Esophagus squamous epithelium (tissue), 5 donors: ENCODE results near the gene RWDD1. TPM values are rescaled to one million over a fixed set of nuclear protein-coding genes. Genes with fewer than 3 reads are reported as not detected.

Experiments
- DNase-seq: peaks from one replicate; lab custom pipeline; 2025; lab: John Stamatoyannopoulos, UW
- H3K27ac ChIP-seq, 4 donors: fragments of 200-600 bp; sonication (generic); one replicate each; pipeline ENCODE4 v1.5.1; 2016 to 2019; ENCODE audit warnings: mild to moderate bottlenecking in 1 of 4
- H3K27me3 ChIP-seq, 4 donors: fragments of 200-600 bp; sonication (generic); 1 replicate in 3 of 4; 2 replicates in 1 of 4; pipeline versions ENCODE4 v1.5.1 to v1.6.0; 2017 to 2021; ENCODE audit warnings: antibody characterized with exemption in 1 of 4
- H3K36me3 ChIP-seq, 3 donors: fragments of 200-600 bp; sonication (generic); one replicate each; pipeline ENCODE4 v1.5.1; 2016 to 2019
- H3K4me1 ChIP-seq, 3 donors: fragments of 200-600 bp; sonication (generic); one replicate each; pipeline ENCODE4 v1.5.1; 2017 to 2019
- H3K4me3 ChIP-seq, 4 donors: fragments of 200-600 bp; sonication (generic); 1 replicate in 3 of 4; 2 replicates in 1 of 4; pipeline ENCODE4 v1.5.1; 2016 to 2019; ENCODE audit warnings: mild to moderate bottlenecking in 2 of 4, moderate library complexity in 1 of 4
- H3K9me3 ChIP-seq, 3 donors: fragments of 200-600 bp; sonication (generic); one replicate each; pipeline ENCODE4 v1.5.1; 2016 to 2019
- CTCF ChIP-seq, 6 experiments: fragments of 450-650 bp in 4 of 6; fragments of 200-600 bp in 2 of 6; sonication (generic) in 2 of 6; IDR thresholded peaks; one replicate each; pipeline ENCODE4 v1.5.1; 2016 to 2019; ENCODE audit warnings: antibody characterized with exemption in 6 of 6, mild to moderate bottlenecking in 4 of 6, moderate library complexity in 4 of 6
- POLR2A ChIP-seq, 4 donors: fragments of 450-650 bp; IDR thresholded peaks; one replicate each; pipeline ENCODE4 v1.6.1; 2017; ENCODE audit warnings: antibody characterized with exemption in 4 of 4, mild to moderate bottlenecking in 4 of 4, moderate library complexity in 3 of 4
- WGBS, 2 donors: methylation state at CpG; one replicate each; pipeline ENCODE4 v1.1.5; 2018; 5-methylcytosine and 5-hydroxymethylcytosine counted together
- intact Hi-C: fragments of 100-400 bp; cut with DNase I; formaldehyde crosslinking; loops from one replicate; pipeline ENCODE4 v1.15.0; 2022
- total RNA-seq, 4 donors: library from RNA; depleted of rRNA; stranded (reverse); fragments of >200 nt; gene quantifications; one replicate each; pipeline ENCODE4 v1.1.0, GENCODE V29; 2016
- donor health status: DM: yes; HTN: yes; CAD: no.

The RWDD1 gene
- total RNA-seq, 4 donors from 2014 or later: 13.4 to 44.3 (median 29.9) TPM

GRCh38 chr6:116568821-116569755, 2.2 kb upstream of the RWDD1 start:
- peaks cover 17 to 53% (median 19%) of the 10 kb centered on the region in 3 donors for H3K4me1 ChIP-seq
- 53% methylated on average over 7 of the region's 7 CpGs for WGBS, 2 donors
- DNase-seq: no peak
- TF ChIP-seq CTCF (IDR thresholded peaks at IDR 0.05) (no peak), POLR2A (IDR thresholded peaks at IDR 0.05) (no peak)
- no peak overlapping the region for H3K27ac ChIP-seq
- no peaks in the 10 kb centered on the region for H3K36me3 ChIP-seq
- H3K9me3 ChIP-seq: no peaks in the 10 kb centered on the region
- intact Hi-C loops: no loop called here
- H3K27me3 ChIP-seq: no peaks in the 10 kb centered on the region
- H3K4me3 ChIP-seq: no peak overlapping the region

GRCh38 chr6:116571683-116572000, 338 bp downstream of the RWDD1 start:
- H3K27me3 ChIP-seq: no peaks in the 10 kb centered on the region
- WGBS, 2 donors: 0% methylated on average over 4 to 11 of the region's 12 CpGs

GRCh38 chr6:116572162-116572561, 858 bp downstream of the RWDD1 start:
- H3K27ac ChIP-seq: peak overlapping the region in 3 of 4 donors; percentile 87 to 96 (median 95)
- no peak for DNase-seq
- peak overlapping the region; percentile 76 to 96 (median 84) for H3K4me3 ChIP-seq
- H3K36me3 ChIP-seq: peaks cover 0 to 29% (median 0%) of the 10 kb centered on the region in 3 donors
- 1 to 3% methylated on average over 5 to 7 of the region's 7 CpGs for WGBS, 2 donors
- H3K27me3 ChIP-seq: no peaks in the 10 kb centered on the region
- no peaks in the 10 kb centered on the region for H3K9me3 ChIP-seq
- intact Hi-C loops: no loop called here
- TF ChIP-seq CTCF (IDR thresholded peaks at IDR 0.05) (no peak), POLR2A (IDR thresholded peaks at IDR 0.05) (no peak)
- peaks cover 17 to 47% (median 19%) of the 10 kb centered on the region in 3 donors for H3K4me1 ChIP-seq

More at GRCh38 chr6:116571683-116572000, 338 bp downstream of the RWDD1 start:
- no peak for TF ChIP-seq POLR2A (IDR thresholded peaks at IDR 0.05)
- TF ChIP-seq CTCF (IDR thresholded peaks at IDR 0.05): no peak
- intact Hi-C loops: no loop called here
- Histone ChIP-seq H3K4me3 (peak overlapping the region; percentile 76 to 96 (median 84)), H3K4me1 (peaks cover 17 to 47% (median 19%) of the 10 kb centered on the region in 3 donors), H3K36me3 (peaks cover 0 to 24% (median 0%) of the 10 kb centered on the region in 3 donors), H3K27ac (peak overlapping the region; percentile 87 to 96 (median 94)), H3K9me3 (no peaks in the 10 kb centered on the region)
- no peak for DNase-seq

- TF ChIP-seq CTCF (IDR thresholded peaks at IDR 0.05) (no peak), POLR2A (IDR thresholded peaks at IDR 0.05) (no peak)
These were observed 3.9 kb downstream of the RWDD1 start for GRCh38 chr6:116575227-116575626.

GRCh38 chr6:116577486-116577885, 6.2 kb downstream of the RWDD1 start:
- H3K4me1 ChIP-seq: peaks cover 7 to 30% (median 10%) of the 10 kb centered on the region in 3 donors
- no peak for DNase-seq
- H3K27ac ChIP-seq: no peak overlapping the region
- no peak for TF ChIP-seq CTCF (IDR thresholded peaks at IDR 0.05)
- TF ChIP-seq POLR2A (IDR thresholded peaks at IDR 0.05): no peak
- no peak overlapping the region for H3K4me3 ChIP-seq
- H3K27me3 ChIP-seq: no peaks in the 10 kb centered on the region
- peaks cover 0 to 54% (median 0%) of the 10 kb centered on the region in 3 donors for H3K36me3 ChIP-seq
- intact Hi-C loops: no loop called here
- WGBS, 2 donors: 77% methylated on average over 5 of the region's 5 CpGs
- no peaks in the 10 kb centered on the region for H3K9me3 ChIP-seq

More at GRCh38 chr6:116575227-116575626, 3.9 kb downstream of the RWDD1 start:
- H3K9me3 ChIP-seq: no peaks in the 10 kb centered on the region
- H3K4me1 ChIP-seq: peaks cover 13 to 41% (median 14%) of the 10 kb centered on the region in 3 donors
- peaks cover 0 to 41% (median 0%) of the 10 kb centered on the region in 3 donors for H3K36me3 ChIP-seq
- no peaks in the 10 kb centered on the region for H3K27me3 ChIP-seq
- no peak overlapping the region for H3K27ac ChIP-seq
- 78 to 80% methylated on average over 2 of the region's 2 CpGs for WGBS, 2 donors
- intact Hi-C loops: no loop called here
- H3K4me3 ChIP-seq: no peak overlapping the region
- DNase-seq: no peak
